ENCODE data around the gene ARSJ.
"Not testable (repeated sequence)": the region's sequence is repeated elsewhere in the genome, so short reads cannot be mapped to it uniquely, and the experiment has no call there.

The ARSJ gene

GRCh38 chr4:114015444-114015899 is 36.0 kb upstream of the ARSJ start:
- Histone ChIP-seq H3F3A (ENCODE audit: low read depth) (no peaks in the 10 kb centered on the region), H4K20me1 (ENCODE audit: insufficient read depth, low read length, poor library complexity, severe bottlenecking) (no peaks in the 10 kb centered on the region), H3K36me3 (ENCODE audit: insufficient read depth, low read length) (no peaks in the 10 kb centered on the region), H3K9ac (ENCODE audit: low read depth, low read length, poor library complexity, severe bottlenecking) (no peak overlapping the region), H3K4me3 (ENCODE audit: low read length, poor library complexity, severe bottlenecking) (no peak overlapping the region), H2AFZ (ENCODE audit: low read length) (no peak overlapping the region), H3K4me1 (ENCODE audit: insufficient read depth, low read length, poor library complexity, severe bottlenecking) (peaks cover 3% of the 10 kb centered on the region), H3K9me2 (replicated peaks; ENCODE audit: low read depth, low read length) (no peaks in the 10 kb centered on the region), H3K79me2 (ENCODE audit: insufficient read depth, low read length) (no peaks in the 10 kb centered on the region), H3K27me3 (ENCODE audit: insufficient read depth, low read length, poor library complexity, severe bottlenecking) (no peaks in the 10 kb centered on the region), H3K4me2 (ENCODE audit: low read depth, low read length, poor library complexity, severe bottlenecking) (no peak overlapping the region), H3K9me3 (ENCODE audit: insufficient read depth, low read depth, low read length) (no peaks in the 10 kb centered on the region)
- no peak for TF ChIP-seq EZH2phosphoT487 (IDR thresholded peaks at IDR 0.05; ENCODE audit: borderline replicate concordance)
- TF ChIP-seq CTCF (conservative IDR thresholded peaks at IDR 0.05; ENCODE audit: low read length): no peak

- H2AFZ ChIP-seq (ENCODE audit: low read length); H3K79me2 ChIP-seq (ENCODE audit: insufficient read depth, low read length); H3K9ac ChIP-seq (ENCODE audit: low read depth, low read length, poor library complexity, severe bottlenecking); H3K36me3 ChIP-seq (ENCODE audit: insufficient read depth, low read length); H3K4me3 ChIP-seq (ENCODE audit: low read length, poor library complexity, severe bottlenecking); H3K4me2 ChIP-seq (ENCODE audit: low read depth, low read length, poor library complexity, severe bottlenecking); H3K9me3 ChIP-seq (ENCODE audit: insufficient read depth, low read depth, low read length); H3F3A ChIP-seq (ENCODE audit: low read depth); H3K9me2 ChIP-seq (replicated peaks; ENCODE audit: low read depth, low read length); H3K4me1 ChIP-seq (ENCODE audit: insufficient read depth, low read length, poor library complexity, severe bottlenecking); H4K20me1 ChIP-seq (ENCODE audit: insufficient read depth, low read length, poor library complexity, severe bottlenecking); H3K27me3 ChIP-seq (ENCODE audit: insufficient read depth, low read length, poor library complexity, severe bottlenecking): not testable (repeated sequence)
These were observed 33.8 kb upstream of the ARSJ start for GRCh38 chr4:114013201-114013600.

GRCh38 chr4:114012749-114013148 is 33.3 kb upstream of the ARSJ start:
- H3K4me1 ChIP-seq (ENCODE audit: insufficient read depth, low read length, poor library complexity, severe bottlenecking): peaks cover 5% of the 10 kb centered on the region
- no peak overlapping the region for H3K4me3 ChIP-seq (ENCODE audit: low read length, poor library complexity, severe bottlenecking)
- H2AFZ ChIP-seq (ENCODE audit: low read length): no peak overlapping the region
- H3K9me3 ChIP-seq (ENCODE audit: insufficient read depth, low read depth, low read length): no peaks in the 10 kb centered on the region
- H3K36me3 ChIP-seq (ENCODE audit: insufficient read depth, low read length): no peaks in the 10 kb centered on the region
- no peaks in the 10 kb centered on the region for H4K20me1 ChIP-seq (ENCODE audit: insufficient read depth, low read length, poor library complexity, severe bottlenecking)
- no peak overlapping the region for H3K4me2 ChIP-seq (ENCODE audit: low read depth, low read length, poor library complexity, severe bottlenecking)
- H3K9ac ChIP-seq (ENCODE audit: low read depth, low read length, poor library complexity, severe bottlenecking): no peak overlapping the region
- no peaks in the 10 kb centered on the region for H3K27me3 ChIP-seq (ENCODE audit: insufficient read depth, low read length, poor library complexity, severe bottlenecking)
- TF ChIP-seq EZH2phosphoT487 (IDR thresholded peaks at IDR 0.05; ENCODE audit: borderline replicate concordance) (no peak), CTCF (conservative IDR thresholded peaks at IDR 0.05; ENCODE audit: low read length) (no peak)
- no peaks in the 10 kb centered on the region for H3K79me2 ChIP-seq (ENCODE audit: insufficient read depth, low read length)
- H3F3A ChIP-seq (ENCODE audit: low read depth): no peaks in the 10 kb centered on the region
- H3K9me2 ChIP-seq (replicated peaks; ENCODE audit: low read depth, low read length): no peaks in the 10 kb centered on the region
